ENCODE data around the gene OCEL1.
"Not testable (repeated sequence)": the region's sequence is repeated elsewhere in the genome, so short reads cannot be mapped to it uniquely, and the experiment has no call there.

The OCEL1 gene

GRCh38 chr19:17264641-17264979 is 38.6 kb downstream of the OCEL1 start, which contains the start of gene USHBP1:
Gene USHBP1 (minus strand): TSS chr19:17264745. CDS start chr19:17264299, 446 bp downstream.
- no peak for DNase-seq (ENCODE audit: low read depth in 1 of 2, low spot score in 1 of 2)
- no peak for TF ChIP-seq JUND (IDR thresholded peaks at IDR 0.05; ENCODE audit: low read depth)
- in situ Hi-C loops (cut with HindIII; ENCODE audit: low pct_unique_long_range_greater_than_20kb, low sequenced_read_pairs), result no loop called here

- in situ Hi-C loops (cut with HindIII; ENCODE audit: low pct_unique_long_range_greater_than_20kb, low sequenced_read_pairs), result no loop called here
- DNase-seq (ENCODE audit: low read depth in 1 of 2, low spot score in 1 of 2), result peak in 1 of 2 experiments; percentile 95
These were observed 40.0 kb downstream of the OCEL1 start for GRCh38 chr19:17266026-17266425.

GRCh38 chr19:17266589-17266974 is 40.6 kb downstream of the OCEL1 start:
- in situ Hi-C loops (cut with HindIII; ENCODE audit: low pct_unique_long_range_greater_than_20kb, low sequenced_read_pairs), result no loop called here
- no peak for TF ChIP-seq JUND (IDR thresholded peaks at IDR 0.05; ENCODE audit: low read depth)
- no peak for DNase-seq (ENCODE audit: low read depth in 1 of 2, low spot score in 1 of 2)

More at GRCh38 chr19:17266026-17266425, 40.0 kb downstream of the OCEL1 start:
- TF ChIP-seq JUND (IDR thresholded peaks at IDR 0.05; ENCODE audit: low read depth), result no peak

GRCh38 chr19:17266975-17267788 is 41.2 kb downstream of the OCEL1 start, which contains the start of gene BABAM1:
Gene BABAM1 (plus strand): TSS chr19:17267443. CDS start chr19:17268807, 1,364 bp downstream.
- TF ChIP-seq JUND (IDR thresholded peaks at IDR 0.05; ENCODE audit: low read depth), result no peak
- peak; percentile 99 for DNase-seq (ENCODE audit: low read depth in 1 of 2, low spot score in 1 of 2)
- in situ Hi-C loops (cut with HindIII; ENCODE audit: low pct_unique_long_range_greater_than_20kb, low sequenced_read_pairs), result no loop called here

GRCh38 chr19:17268754-17269153 is 42.7 kb downstream of the OCEL1 start:
- DNase-seq (ENCODE audit: low read depth in 1 of 2, low spot score in 1 of 2), result no peak
- in situ Hi-C loops (cut with HindIII; ENCODE audit: low pct_unique_long_range_greater_than_20kb, low sequenced_read_pairs), result no loop called here
- TF ChIP-seq JUND (IDR thresholded peaks at IDR 0.05; ENCODE audit: low read depth), result no peak

GRCh38 chr19:17274892-17275291 is 48.9 kb downstream of the OCEL1 start:
- DNase-seq (ENCODE audit: low read depth in 1 of 2, low spot score in 1 of 2); in situ Hi-C loops (cut with HindIII; ENCODE audit: low pct_unique_long_range_greater_than_20kb, low sequenced_read_pairs): not testable (repeated sequence)

- in situ Hi-C loops (cut with HindIII; ENCODE audit: low pct_unique_long_range_greater_than_20kb, low sequenced_read_pairs), result no loop called here
- no peak for DNase-seq (ENCODE audit: low read depth in 1 of 2, low spot score in 1 of 2)
- no peak for TF ChIP-seq JUND (IDR thresholded peaks at IDR 0.05; ENCODE audit: low read depth)
These were observed 49.6 kb downstream of the OCEL1 start for GRCh38 chr19:17275441-17276175.
